RWPE2 (cell line): Measurements from ENCODE around the gene P2RY8.

Experiments
- ATAC-seq: fragments of 200-7000 bp; cut with Tn5 transposase; 3 replicates; pipeline ENCODE4 v1.9.1; 2021; ENCODE audit warnings: low read depth
- DNase-seq: peaks from one replicate; pipeline ENCODE4 v3.0.0-alpha.2; 2020; ENCODE audit warnings: low spot score
- H3K27ac ChIP-seq: fragments of 450-650 bp; 2 replicates; pipeline ENCODE4 v1.5.1; 2017; ENCODE audit warnings: mild to moderate bottlenecking; ENCODE audit not compliant: poor library complexity, severe bottlenecking
- H3K27me3 ChIP-seq: fragments of 250-450 bp; sonication (Bioruptor Pico); 2 replicates; pipeline ENCODE4 v1.5.1; 2021; ENCODE audit warnings: mild to moderate bottlenecking, moderate library complexity; ENCODE audit not compliant: insufficient read depth, poor library complexity, severe bottlenecking
- H3K36me3 ChIP-seq: fragments of 250-450 bp; sonication (Bioruptor Pico); 2 replicates; pipeline ENCODE4 v1.5.1; 2020; ENCODE audit warnings: low read depth, mild to moderate bottlenecking, moderate library complexity
- H3K4me1 ChIP-seq: fragments of 250-450 bp; sonication (Bioruptor Pico); 2 replicates; pipeline ENCODE4 v1.5.1; 2021; ENCODE audit warnings: mild to moderate bottlenecking, moderate library complexity; ENCODE audit not compliant: insufficient read depth, poor library complexity, severe bottlenecking
- H3K4me3 ChIP-seq: fragments of 250-450 bp; sonication (Bioruptor Pico); 2 replicates; pipeline ENCODE4 v1.5.1; 2021; ENCODE audit warnings: mild to moderate bottlenecking, moderate library complexity; ENCODE audit not compliant: severe bottlenecking
- H3K9me3 ChIP-seq: fragments of 250-450 bp; sonication (Bioruptor Pico); 2 replicates; pipeline ENCODE4 v1.5.1; 2021; ENCODE audit warnings: mild to moderate bottlenecking, moderate library complexity; ENCODE audit not compliant: severe bottlenecking
- TF ChIP-seq, protein P1 (sequence below): fragments of 450-650 bp; IDR thresholded peaks from one replicate; pipeline ENCODE4 v1.5.1; 2017; ENCODE audit warnings: mild to moderate bottlenecking, moderate library complexity; ENCODE audit not compliant: poor library complexity, severe bottlenecking

P2RY8 gene

DNA sequence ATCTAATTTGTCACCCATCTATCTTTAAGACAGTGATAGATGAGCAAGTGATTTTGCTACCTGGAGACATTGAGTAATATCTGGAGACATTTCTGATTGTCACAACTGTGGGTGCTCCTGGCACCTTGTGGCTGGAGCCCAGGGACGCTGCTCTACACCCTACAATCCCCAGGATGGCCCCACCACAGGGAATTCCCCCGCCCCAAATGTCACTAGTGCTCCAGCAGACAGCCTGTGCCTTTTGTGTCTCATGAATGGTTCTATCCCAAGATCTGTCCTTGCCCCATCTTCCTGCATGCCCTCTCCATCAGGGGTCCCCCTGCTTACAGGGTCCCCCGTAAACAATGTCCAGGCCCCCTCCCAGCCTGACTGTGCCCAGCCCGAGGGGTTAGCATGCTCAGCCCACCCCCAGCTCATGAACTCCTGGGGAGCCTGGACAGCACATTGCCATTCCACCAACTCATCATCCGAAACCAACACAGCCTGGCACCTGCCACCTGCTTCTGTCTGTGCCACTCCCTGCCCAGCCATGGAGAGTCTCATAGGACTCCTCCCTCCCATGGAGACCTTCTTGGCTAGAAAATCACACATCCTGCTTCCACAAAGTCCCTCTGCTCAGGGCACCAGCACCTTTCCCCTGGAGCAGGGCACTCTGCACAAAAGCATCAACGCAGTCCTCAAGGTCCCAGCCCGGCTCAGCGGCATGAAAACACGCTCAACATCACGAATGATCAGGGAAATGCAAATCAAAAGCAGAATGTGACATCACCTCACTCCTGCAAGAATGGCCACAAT, 5.7 kb downstream of the P2RY8 start:
- Histone ChIP-seq H3K4me3 (no peak overlapping the region), H3K27ac (no peak overlapping the region), H3K27me3 (no peaks in the 10 kb centered on the region), H3K9me3 (no peaks in the 10 kb centered on the region), H3K36me3 (no peaks in the 10 kb centered on the region), H3K4me1 (no peaks in the 10 kb centered on the region)
- DNase-seq (no peak), ATAC-seq (no peak)
- TF ChIP-seq, protein P1, sequence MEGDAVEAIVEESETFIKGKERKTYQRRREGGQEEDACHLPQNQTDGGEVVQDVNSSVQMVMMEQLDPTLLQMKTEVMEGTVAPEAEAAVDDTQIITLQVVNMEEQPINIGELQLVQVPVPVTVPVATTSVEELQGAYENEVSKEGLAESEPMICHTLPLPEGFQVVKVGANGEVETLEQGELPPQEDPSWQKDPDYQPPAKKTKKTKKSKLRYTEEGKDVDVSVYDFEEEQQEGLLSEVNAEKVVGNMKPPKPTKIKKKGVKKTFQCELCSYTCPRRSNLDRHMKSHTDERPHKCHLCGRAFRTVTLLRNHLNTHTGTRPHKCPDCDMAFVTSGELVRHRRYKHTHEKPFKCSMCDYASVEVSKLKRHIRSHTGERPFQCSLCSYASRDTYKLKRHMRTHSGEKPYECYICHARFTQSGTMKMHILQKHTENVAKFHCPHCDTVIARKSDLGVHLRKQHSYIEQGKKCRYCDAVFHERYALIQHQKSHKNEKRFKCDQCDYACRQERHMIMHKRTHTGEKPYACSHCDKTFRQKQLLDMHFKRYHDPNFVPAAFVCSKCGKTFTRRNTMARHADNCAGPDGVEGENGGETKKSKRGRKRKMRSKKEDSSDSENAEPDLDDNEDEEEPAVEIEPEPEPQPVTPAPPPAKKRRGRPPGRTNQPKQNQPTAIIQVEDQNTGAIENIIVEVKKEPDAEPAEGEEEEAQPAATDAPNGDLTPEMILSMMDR: no peak

DNA sequence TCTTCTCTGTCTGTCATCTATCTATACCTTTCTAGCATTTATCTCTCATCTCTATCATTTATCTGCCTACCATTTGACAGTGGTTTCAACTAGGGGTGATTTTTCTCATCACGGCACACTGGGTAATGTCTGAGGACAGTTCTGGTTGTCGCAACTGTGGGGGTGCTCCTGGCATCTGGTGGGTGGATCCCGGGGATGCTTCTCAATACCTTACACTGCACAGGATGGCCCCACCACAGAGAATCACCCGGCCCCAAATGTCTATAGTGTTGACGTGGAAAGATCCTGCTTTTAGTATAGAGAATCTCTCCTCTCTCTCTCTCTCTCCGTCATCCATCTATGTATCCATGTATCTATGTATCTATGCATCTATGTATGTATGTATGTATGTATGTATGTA, 7.2 kb downstream of the P2RY8 start:
- Histone ChIP-seq H3K36me3 (no peaks in the 10 kb centered on the region), H3K27ac (no peak overlapping the region), H3K9me3 (no peaks in the 10 kb centered on the region), H3K4me3 (no peak overlapping the region), H3K27me3 (no peaks in the 10 kb centered on the region), H3K4me1 (no peaks in the 10 kb centered on the region)
- no peak for ATAC-seq
- TF ChIP-seq, protein P1: no peak
- no peak for DNase-seq

DNA sequence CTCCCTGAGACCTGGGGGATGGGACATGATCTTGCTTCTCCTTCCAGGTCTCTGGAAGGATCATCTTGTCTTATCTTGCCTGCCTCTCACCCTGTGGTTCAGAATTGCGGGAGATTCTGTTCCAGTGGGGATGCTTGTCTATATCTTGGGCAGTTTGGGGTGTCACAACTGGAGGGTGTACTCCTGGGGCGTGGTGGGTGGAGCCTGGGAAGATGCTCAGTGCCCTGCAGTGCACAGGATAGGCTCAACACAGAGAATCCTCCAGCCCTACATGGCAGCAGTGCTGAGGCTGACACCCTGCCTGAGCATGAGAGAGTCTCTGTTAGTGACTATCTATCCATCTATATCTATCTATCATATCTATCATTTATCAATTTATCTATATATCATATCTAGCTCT, 7.7 kb downstream of the P2RY8 start:
- DNase-seq (no peak), ATAC-seq (no peak)
- no peaks in the 10 kb centered on the region for H3K27me3 ChIP-seq
- H3K36me3 ChIP-seq: no peaks in the 10 kb centered on the region
- TF ChIP-seq, protein P1: no peak
- no peak overlapping the region for H3K4me3 ChIP-seq
- H3K4me1 ChIP-seq: no peaks in the 10 kb centered on the region
- no peaks in the 10 kb centered on the region for H3K9me3 ChIP-seq
- H3K27ac ChIP-seq: no peak overlapping the region

DNA sequence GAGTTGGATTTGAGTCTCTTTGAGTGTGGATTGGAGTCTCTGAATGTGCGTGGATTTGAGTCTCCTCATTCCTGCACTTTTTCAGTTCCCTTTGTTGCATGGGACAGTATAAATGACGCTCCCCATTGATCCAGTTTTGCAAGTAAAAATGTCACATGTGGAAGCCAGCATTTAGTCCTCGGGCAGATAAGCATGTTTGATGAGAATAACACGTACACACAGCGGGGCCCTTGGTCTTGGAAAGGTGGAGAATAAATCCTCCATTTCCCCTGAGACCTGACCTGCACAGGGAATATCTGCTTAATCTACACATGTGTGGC, 8.1 kb downstream of the P2RY8 start:
- Histone ChIP-seq H3K36me3 (no peaks in the 10 kb centered on the region), H3K27ac (no peak overlapping the region)

More for the DNA sequence above, 8.1 kb downstream of the P2RY8 start:
- H3K4me3 ChIP-seq: no peak overlapping the region
- TF ChIP-seq, protein P1: no peak
- H3K9me3 ChIP-seq: no peaks in the 10 kb centered on the region
- H3K4me1 ChIP-seq: no peaks in the 10 kb centered on the region
- ATAC-seq: no peak
- H3K27me3 ChIP-seq: no peaks in the 10 kb centered on the region
- no peak for DNase-seq
